Fibroblast of villous mesenchyme (primary cell): ENCODE measurements around the gene C1QTNF9B. TPM values are rescaled to one million over a fixed set of nuclear protein-coding genes. Genes with fewer than 3 reads are reported as not detected.
A peak's percentile ranks its signal among the peaks of the same experiment; 100 is the strongest.

Experiments
- DNase-seq: peaks from one replicate; pipeline ENCODE4 v3.0.0-alpha.2; 2010; ENCODE audit warnings: low read depth
- H3K4me3 ChIP-seq: 2 replicates; pipeline ENCODE4 v1.5.1; 2011; ENCODE audit warnings: low read depth, mild to moderate bottlenecking, low read length
- total RNA-seq: library from RNA; depleted of rRNA; stranded (reverse); fragments of >200 nt; gene quantifications from 2 replicates; pipeline ENCODE4 v1.2.3, GENCODE V29; 2012
- TF ChIP-seq, protein P1 (sequence below): IDR thresholded peaks from 2 replicates; pipeline ENCODE4 v1.5.1; 2012; ENCODE audit warnings: low read depth, mild to moderate bottlenecking, low read length; ENCODE audit not compliant: insufficient read depth

Gene C1QTNF9B
- total RNA-seq, 1 donor = 0.86 TPM

DNA sequence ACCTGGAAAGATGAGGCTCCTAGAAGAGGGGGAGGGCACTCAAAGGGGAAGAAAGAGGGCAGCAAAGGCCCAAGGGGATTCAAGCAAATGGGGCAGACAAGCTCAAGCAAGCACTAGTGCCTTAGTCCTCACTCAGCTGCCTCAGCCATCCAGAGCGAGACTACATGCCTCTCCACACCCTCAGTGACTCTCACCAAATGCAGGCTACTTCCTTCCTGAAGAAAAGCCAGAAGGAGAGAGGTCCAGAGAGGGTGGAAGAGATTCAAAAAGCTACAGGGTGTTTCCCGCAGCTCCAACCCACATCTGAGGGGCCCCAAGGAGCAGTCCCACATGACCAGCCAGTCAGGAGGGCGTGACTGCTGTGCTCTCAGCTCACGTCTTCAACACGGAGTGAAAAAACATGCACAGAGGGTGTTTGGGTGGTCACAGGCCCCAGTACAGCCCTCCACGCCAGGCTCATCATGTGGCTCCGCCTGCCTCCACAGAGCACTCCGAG is 48.6 kb downstream of the C1QTNF9B start:
- H3K4me3 ChIP-seq = no peak overlapping the region
- no peak for DNase-seq
- TF ChIP-seq, protein P1, sequence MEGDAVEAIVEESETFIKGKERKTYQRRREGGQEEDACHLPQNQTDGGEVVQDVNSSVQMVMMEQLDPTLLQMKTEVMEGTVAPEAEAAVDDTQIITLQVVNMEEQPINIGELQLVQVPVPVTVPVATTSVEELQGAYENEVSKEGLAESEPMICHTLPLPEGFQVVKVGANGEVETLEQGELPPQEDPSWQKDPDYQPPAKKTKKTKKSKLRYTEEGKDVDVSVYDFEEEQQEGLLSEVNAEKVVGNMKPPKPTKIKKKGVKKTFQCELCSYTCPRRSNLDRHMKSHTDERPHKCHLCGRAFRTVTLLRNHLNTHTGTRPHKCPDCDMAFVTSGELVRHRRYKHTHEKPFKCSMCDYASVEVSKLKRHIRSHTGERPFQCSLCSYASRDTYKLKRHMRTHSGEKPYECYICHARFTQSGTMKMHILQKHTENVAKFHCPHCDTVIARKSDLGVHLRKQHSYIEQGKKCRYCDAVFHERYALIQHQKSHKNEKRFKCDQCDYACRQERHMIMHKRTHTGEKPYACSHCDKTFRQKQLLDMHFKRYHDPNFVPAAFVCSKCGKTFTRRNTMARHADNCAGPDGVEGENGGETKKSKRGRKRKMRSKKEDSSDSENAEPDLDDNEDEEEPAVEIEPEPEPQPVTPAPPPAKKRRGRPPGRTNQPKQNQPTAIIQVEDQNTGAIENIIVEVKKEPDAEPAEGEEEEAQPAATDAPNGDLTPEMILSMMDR = no peak

DNA sequence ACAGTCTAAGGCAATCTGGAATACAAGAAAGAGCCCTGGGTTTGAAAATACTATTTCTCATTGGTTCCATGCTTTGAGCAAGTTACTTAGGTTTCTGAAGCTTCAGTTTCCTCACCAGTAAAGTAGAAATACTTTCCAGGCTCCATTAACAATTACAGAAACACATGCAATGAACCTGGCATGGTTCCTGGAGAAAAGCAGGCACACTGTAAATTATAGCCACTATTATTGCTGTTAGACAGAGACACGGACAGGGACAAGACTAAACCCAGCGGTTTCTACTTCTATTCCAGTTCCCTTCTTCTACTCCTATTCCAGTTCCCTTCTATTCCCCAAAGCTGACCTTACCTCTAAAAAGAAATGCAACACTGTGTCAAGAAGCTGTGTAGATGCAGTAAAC is 49.3 kb downstream of the C1QTNF9B start:
- H3K4me3 ChIP-seq = no peak overlapping the region
- DNase-seq = peak; percentile 48
- TF ChIP-seq, protein P1 = no peak

DNA sequence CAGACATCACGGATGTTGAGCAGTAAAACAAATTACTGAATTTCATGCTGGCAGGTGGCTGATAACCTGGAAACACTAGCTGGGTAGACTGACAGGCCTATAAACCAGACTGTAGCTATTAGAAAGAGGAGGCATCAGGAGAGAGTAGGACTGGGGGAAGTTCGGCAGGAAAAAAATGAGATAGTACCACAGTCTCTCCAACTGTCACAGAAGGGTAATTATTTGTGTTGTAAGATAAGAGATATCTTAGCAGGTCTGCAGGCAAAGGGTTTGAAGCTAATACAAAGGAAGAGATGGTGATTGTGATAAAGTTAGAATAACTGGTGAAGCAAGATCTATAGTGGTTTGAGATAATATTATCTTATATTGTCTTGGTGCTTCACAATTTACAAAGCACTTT is 49.8 kb downstream of the C1QTNF9B start:
- TF ChIP-seq, protein P1 = no peak
- H3K4me3 ChIP-seq = no peak overlapping the region
- no peak for DNase-seq

DNA sequence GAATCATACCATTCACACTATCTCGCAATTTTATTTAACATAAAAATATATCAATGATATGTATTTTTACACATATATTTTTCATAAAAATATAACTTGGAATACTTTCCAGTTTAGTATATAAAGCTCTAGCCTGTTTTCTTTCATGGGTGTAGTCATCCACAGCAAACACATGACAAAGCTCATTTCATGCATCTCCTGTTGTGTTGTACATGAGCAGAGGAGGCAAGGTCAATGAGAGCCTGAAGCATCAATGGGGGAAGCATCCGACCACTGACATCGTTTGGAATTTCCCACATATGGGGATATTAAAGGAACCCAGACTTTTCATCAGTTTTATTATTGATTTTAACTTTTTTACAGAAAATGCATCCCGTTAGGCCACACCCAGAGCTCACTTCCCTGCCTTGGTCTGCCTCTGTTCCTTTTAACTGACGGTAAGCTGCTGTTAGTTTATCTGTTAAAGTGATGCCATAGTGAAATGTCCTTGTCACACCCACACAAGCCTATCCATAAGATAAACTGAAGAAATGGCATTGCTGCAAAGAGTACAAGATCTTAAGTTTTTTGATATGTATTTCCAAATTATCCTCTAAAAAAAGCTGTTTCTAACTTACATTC is 52.1 kb downstream of the C1QTNF9B start:
- no peak overlapping the region for H3K4me3 ChIP-seq
- no peak for DNase-seq
- TF ChIP-seq, protein P1 = no peak

DNA sequence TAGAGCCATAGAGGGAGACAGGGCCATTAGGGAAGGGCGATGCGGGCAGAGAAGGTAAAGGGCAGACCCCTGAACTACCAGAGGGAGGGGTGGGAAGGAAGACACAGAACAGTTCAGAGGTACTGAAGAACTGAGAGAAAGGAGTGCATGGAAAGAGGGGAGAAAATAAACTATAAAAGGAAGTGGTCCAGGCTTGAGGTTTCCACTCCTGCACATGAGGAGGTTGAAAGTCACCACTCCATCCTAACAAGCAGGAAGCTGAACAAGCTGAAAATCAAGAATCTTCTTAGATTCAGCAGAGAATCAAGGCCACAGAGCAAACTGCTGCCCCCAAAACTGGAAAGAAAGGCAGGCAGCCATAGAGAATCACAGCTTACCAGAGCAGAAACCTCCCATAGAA is 53.2 kb downstream of the C1QTNF9B start:
- TF ChIP-seq, protein P1 = no peak
- no peak for DNase-seq
- H3K4me3 ChIP-seq = no peak overlapping the region

DNA sequence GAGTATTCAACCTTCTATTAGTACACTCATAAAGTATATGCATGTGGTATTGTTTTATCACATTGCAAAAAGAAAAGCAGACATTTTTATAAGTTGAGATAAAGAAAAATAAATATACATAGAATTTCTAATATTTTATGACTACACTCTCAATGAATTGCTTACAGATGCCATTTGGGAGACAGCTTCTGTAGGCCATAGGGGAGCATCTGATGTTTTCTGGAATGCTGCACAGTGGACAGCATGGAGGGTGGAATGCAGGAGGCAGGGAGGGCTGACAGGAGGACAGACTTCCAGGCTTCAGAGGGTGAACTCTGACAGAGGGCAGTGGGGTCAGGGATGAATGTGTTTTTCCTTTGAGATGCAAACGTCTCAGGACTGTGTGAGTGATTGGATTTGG is 53.9 kb downstream of the C1QTNF9B start:
- no peak overlapping the region for H3K4me3 ChIP-seq
- DNase-seq = no peak
- TF ChIP-seq, protein P1 = no peak

DNA sequence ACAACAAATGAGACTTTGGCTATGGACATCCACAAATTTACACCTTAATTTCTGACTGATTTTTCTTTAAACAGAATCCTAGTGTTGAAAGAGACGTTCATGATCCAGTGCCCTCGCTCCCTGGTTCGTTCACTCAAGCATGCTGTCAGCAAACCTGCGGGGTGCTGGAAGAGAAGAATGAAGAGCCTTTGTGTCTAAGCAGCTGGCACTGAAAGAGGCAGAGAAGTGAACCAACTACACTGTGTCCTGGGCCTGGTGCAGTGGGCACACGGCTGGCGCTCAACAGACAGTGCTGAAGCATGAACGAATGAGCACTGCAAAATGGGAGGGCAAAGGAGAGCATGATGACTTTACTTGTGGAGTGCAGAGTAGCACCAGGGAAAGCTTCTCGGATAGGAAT is 54.9 kb downstream of the C1QTNF9B start:
- no peak overlapping the region for H3K4me3 ChIP-seq

More for the DNA sequence above, 54.9 kb downstream of the C1QTNF9B start:
- TF ChIP-seq, protein P1 = no peak
- no peak for DNase-seq
